ENCODE results near the gene LRRC8A.
"Not testable (repeated sequence)": the region's sequence is repeated elsewhere in the genome, so short reads cannot be mapped to it uniquely, and the experiment has no call there.

Gene LRRC8A

DNA sequence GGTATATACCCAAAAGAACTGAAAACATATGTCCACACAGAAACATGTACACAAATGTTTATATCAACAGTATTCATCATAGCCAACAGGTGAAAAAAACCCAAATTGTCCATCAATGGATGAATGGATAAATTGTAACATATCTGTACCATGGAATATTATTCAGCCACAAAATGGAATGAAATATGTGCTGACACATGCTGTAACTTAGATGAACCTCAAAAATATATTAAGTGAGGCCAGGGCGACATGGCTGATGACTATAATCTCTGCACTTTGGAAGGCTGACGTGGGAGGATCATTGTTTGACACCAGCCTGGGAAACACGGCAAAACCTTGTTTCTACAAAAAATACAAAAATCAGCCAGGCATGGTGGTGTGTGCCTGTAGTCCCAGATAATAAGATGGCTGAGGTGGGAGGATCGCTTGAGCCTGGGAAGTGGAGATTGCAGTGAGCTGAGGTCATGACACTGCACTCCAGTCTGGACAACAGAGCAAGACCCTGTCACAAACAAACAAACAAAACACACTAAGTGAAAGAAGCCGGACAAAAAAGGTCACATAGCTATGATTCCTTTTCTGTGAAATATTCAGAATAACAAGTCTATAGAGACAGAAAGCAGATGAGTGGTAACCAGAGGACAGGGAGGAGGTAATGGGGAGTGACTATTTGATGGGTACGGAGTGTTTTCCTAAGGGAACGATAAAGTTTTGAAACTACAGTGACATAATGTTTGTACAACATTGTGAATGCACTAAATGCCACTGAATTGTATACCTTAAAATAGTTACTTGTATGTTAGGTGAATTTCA lies 11.6 kb upstream of the LRRC8A start:
- no peaks in the 10 kb centered on the region for H3K27me3 ChIP-seq (ENCODE audit: control insufficient read depth, insufficient read depth, low read length, poor library complexity, severe bottlenecking)
- H3K9me3 ChIP-seq (ENCODE audit: control insufficient read depth, low read length), result no peaks in the 10 kb centered on the region
- no peak overlapping the region for H3K4me3 ChIP-seq (ENCODE audit: insufficient read depth, low read depth, low read length)
- H3K27ac ChIP-seq (ENCODE audit: insufficient read depth, low read depth, low read length, poor library complexity, severe bottlenecking), result no peak overlapping the region
- no peaks in the 10 kb centered on the region for H3K4me1 ChIP-seq (ENCODE audit: control insufficient read depth, insufficient read depth, low read length)
- H3K36me3 ChIP-seq (ENCODE audit: control insufficient read depth, insufficient read depth, low read length), result no peaks in the 10 kb centered on the region
- WGBS, 2 experiments, result 93 to 95% methylated on average over 7 of the region's 7 CpGs

DNA sequence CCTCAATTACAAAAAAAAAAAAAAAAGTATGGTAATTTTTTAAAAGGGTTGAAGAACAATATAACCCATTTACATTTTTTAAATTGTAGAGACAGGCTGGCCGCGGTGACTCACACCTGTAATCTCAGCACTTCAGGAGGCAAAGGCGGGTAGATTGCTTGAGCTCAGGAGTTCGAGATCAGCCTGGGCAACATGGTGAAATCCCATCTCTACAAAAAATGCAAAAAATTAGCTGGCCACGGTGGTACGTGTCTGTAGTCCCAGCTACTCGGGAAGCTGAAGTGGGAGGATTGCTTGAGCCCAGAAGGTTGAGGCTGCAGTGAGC lies 11.0 kb upstream of the LRRC8A start:
- not testable (repeated sequence) for H3K9me3 ChIP-seq (ENCODE audit: control insufficient read depth, low read length); H3K4me3 ChIP-seq (ENCODE audit: insufficient read depth, low read depth, low read length); H3K27me3 ChIP-seq (ENCODE audit: control insufficient read depth, insufficient read depth, low read length, poor library complexity, severe bottlenecking); H3K27ac ChIP-seq (ENCODE audit: insufficient read depth, low read depth, low read length, poor library complexity, severe bottlenecking); H3K36me3 ChIP-seq (ENCODE audit: control insufficient read depth, insufficient read depth, low read length); H3K4me1 ChIP-seq (ENCODE audit: control insufficient read depth, insufficient read depth, low read length)
- 88 to 94% methylated on average over 7 of the region's 7 CpGs for WGBS, 2 experiments

DNA sequence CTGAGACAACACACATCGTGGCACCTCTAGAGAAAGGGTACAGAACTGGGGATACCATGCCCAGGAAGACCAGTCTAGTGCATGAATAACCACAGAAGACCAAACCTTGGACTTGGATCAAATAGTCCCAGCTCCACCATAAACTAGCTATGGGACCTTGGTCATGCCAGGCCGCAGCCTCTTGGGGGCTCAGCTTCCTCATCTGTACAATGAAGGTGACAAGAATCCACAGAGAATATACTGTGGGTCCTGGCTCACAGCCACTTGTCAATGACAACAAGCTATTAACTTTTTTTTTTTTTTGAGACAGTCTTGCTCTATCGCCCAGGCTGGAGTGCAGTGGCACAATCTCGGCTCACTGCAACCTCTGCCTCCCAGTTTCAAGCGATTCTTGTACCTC lies 4.1 kb upstream of the LRRC8A start:
- WGBS, 2 experiments, result 92 to 97% methylated on average over 5 of the region's 5 CpGs
- no peaks in the 10 kb centered on the region for H3K27me3 ChIP-seq (ENCODE audit: control insufficient read depth, insufficient read depth, low read length, poor library complexity, severe bottlenecking)
- no peaks in the 10 kb centered on the region for H3K36me3 ChIP-seq (ENCODE audit: control insufficient read depth, insufficient read depth, low read length)
- H3K9me3 ChIP-seq (ENCODE audit: control insufficient read depth, low read length), result no peaks in the 10 kb centered on the region
- H3K4me3 ChIP-seq (ENCODE audit: insufficient read depth, low read depth, low read length), result no peak overlapping the region
- no peaks in the 10 kb centered on the region for H3K4me1 ChIP-seq (ENCODE audit: control insufficient read depth, insufficient read depth, low read length)
- H3K27ac ChIP-seq (ENCODE audit: insufficient read depth, low read depth, low read length, poor library complexity, severe bottlenecking), result no peak overlapping the region

DNA sequence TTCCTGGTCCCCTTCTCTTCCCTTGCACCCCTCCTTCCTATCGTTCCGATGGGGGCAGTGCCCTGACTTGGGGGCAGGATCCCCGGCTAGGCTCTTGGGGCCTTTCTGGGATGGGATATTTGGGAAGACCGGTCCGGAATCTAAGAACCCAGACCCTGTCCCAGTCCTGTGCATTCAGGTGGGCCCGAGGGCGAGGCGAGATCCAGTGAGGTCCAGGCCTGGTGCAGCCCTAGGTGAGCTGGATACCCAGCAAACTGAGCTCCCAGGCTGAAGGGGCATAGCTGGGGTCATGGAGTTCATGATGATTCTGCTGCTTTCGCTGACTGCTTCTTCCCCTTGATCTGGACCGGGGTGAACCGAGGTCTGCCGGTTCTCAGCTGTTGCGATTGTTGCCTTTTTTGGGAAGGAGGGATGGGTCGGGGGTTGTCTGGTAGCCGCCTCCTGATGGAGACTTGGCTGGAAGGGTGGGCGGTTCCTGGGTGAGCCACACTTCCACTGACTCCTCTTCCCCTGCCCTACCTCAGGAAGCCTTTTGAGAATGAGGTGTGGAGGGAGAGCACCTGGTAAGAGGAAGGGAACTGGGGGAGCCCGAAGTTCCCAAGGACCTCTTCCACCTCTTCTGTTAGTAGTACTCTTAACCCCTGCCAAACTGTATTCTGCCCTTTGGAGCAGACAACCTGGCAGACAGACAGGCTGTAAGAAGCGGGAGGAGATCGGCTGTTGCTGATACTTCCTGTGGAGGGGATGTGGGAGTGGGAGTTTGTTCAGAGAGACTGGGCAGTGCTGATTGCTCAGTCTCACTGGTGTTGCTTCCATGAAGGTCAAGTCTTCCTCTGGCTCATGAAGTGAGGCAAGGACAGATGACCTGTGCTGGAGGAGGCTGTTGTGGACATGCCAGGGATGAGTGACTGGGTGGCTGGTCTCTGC lies 1.0 kb downstream of the LRRC8A start:
- H3K27ac ChIP-seq (ENCODE audit: insufficient read depth, low read depth, low read length, poor library complexity, severe bottlenecking), result no peak overlapping the region
- H3K36me3 ChIP-seq (ENCODE audit: control insufficient read depth, insufficient read depth, low read length), result peaks cover 11% of the 10 kb centered on the region
- H3K4me3 ChIP-seq (ENCODE audit: insufficient read depth, low read depth, low read length), result peak overlapping the region; percentile 91
- H3K4me1 ChIP-seq (ENCODE audit: control insufficient read depth, insufficient read depth, low read length), result peaks cover 8% of the 10 kb centered on the region
- no peaks in the 10 kb centered on the region for H3K27me3 ChIP-seq (ENCODE audit: control insufficient read depth, insufficient read depth, low read length, poor library complexity, severe bottlenecking)
- 5 to 7% methylated on average over 19 of the region's 19 CpGs for whole genome bisulfite sequencing, 2 experiments
- H3K9me3 ChIP-seq (ENCODE audit: control insufficient read depth, low read length), result no peaks in the 10 kb centered on the region

DNA sequence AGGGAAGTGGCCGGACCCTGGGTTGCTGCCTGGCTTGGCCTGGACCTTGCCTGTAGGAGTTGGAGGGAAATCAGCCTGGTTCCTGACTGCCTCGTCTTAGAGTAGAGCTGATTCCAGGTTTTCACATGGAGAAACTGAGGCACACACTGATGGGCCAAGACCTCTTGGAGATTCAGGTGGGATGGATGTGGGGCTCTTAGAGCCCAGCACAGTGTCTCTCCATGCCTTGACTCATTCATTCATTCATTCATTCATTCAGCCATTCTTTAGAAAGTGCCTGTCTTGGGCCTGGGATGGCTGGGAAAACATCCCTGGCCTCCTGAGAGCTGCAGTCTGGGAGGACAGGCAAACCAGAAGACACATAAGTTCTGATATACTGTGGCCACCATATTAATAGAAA lies 2.2 kb downstream of the LRRC8A start:
- peaks cover 10% of the 10 kb centered on the region for H3K4me1 ChIP-seq (ENCODE audit: control insufficient read depth, insufficient read depth, low read length)
- H3K27me3 ChIP-seq (ENCODE audit: control insufficient read depth, insufficient read depth, low read length, poor library complexity, severe bottlenecking), result no peaks in the 10 kb centered on the region
- WGBS, 2 experiments, result 96 to 97% methylated on average over 2 of the region's 2 CpGs
- no peak overlapping the region for H3K4me3 ChIP-seq (ENCODE audit: insufficient read depth, low read depth, low read length)
- no peak overlapping the region for H3K27ac ChIP-seq (ENCODE audit: insufficient read depth, low read depth, low read length, poor library complexity, severe bottlenecking)
- H3K36me3 ChIP-seq (ENCODE audit: control insufficient read depth, insufficient read depth, low read length), result peaks cover 13% of the 10 kb centered on the region
- H3K9me3 ChIP-seq (ENCODE audit: control insufficient read depth, low read length), result no peaks in the 10 kb centered on the region

DNA sequence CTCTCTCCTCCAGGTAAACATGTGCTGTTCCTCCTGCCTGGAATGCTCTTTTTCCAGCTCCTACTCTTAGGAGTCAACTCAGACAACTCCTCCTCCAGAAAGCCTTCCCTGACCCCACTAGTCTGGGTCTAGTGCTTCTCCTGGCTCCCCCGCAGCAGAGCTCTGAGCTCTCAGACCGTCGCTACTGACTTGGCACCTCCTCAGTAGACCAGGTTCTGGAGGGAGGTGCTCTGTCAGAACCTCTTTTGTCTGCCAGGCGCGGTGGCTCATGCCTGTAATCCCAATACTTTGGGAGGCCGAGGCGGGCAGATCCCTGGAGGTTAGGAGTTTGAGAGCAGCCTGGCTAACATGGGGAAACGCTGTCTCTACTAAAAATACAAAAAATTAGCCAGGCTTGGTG lies 3.4 kb downstream of the LRRC8A start:
- H3K4me3 ChIP-seq (ENCODE audit: insufficient read depth, low read depth, low read length), result no peak overlapping the region
- WGBS, 2 experiments, result 90 to 92% methylated on average over 8 of the region's 8 CpGs
- H3K36me3 ChIP-seq (ENCODE audit: control insufficient read depth, insufficient read depth, low read length), result peaks cover 13% of the 10 kb centered on the region
- H3K27me3 ChIP-seq (ENCODE audit: control insufficient read depth, insufficient read depth, low read length, poor library complexity, severe bottlenecking), result no peaks in the 10 kb centered on the region
- no peak overlapping the region for H3K27ac ChIP-seq (ENCODE audit: insufficient read depth, low read depth, low read length, poor library complexity, severe bottlenecking)
- no peaks in the 10 kb centered on the region for H3K9me3 ChIP-seq (ENCODE audit: control insufficient read depth, low read length)
- peaks cover 10% of the 10 kb centered on the region for H3K4me1 ChIP-seq (ENCODE audit: control insufficient read depth, insufficient read depth, low read length)

DNA sequence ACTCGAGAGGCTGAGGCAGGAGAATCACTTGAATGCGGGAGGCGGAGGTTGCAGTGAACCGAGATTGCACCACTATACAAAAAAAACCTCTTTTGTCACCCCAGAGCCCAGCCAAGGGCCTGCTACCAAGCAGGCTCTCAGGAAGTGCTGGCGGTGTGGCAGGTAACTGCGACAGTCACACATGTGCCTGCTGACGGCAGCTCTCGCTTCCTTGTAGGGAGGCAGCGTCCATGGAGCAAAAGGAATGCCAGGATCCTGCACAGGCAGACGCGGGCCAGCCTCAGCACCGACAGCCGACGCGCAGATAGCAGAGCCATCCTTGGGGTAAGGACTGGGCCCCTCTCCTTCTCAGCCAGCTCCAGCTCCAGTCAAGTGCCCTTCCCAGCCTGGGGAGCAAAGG lies 3.9 kb downstream of the LRRC8A start:
- Histone ChIP-seq H3K27me3 (ENCODE audit: control insufficient read depth, insufficient read depth, low read length, poor library complexity, severe bottlenecking) (no peaks in the 10 kb centered on the region), H3K4me1 (ENCODE audit: control insufficient read depth, insufficient read depth, low read length) (peaks cover 10% of the 10 kb centered on the region), H3K27ac (ENCODE audit: insufficient read depth, low read depth, low read length, poor library complexity, severe bottlenecking) (no peak overlapping the region), H3K4me3 (ENCODE audit: insufficient read depth, low read depth, low read length) (no peak overlapping the region), H3K9me3 (ENCODE audit: control insufficient read depth, low read length) (no peaks in the 10 kb centered on the region), H3K36me3 (ENCODE audit: control insufficient read depth, insufficient read depth, low read length) (peaks cover 13% of the 10 kb centered on the region)
- WGBS, 2 experiments, result 94 to 95% methylated on average over 15 of the region's 15 CpGs

DNA sequence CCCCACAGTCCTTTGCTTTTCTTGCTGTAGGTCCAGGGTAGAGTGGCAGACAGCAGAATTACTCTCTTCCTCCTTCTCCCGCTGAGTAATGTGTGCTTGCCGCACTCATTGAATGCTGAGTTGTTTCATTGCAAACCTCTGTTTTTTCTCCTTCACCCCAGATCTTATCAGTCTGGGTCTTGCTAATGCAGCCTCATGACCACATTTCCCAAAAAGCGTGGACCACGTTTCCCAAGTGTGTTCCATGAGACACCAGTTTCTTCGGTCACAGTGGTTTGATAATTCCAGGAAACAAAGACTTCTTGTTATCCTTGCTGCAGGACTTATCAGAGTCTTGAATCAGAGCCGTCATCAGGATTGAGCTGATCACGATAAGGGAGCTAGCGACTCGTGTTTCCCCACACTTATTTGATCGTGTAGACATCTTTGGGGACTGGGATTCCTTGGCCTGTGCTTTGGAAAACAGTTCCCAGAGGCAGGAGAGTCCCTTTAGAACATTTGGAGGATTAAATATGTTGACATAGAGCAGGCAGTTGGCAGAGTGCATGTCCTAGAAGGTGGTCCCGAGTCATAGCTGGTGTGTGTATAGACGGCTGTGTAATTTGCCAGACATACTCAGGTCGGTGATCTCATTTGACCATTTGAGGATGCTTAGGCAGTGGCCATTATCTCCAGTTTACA lies 4.4 kb downstream of the LRRC8A start:
- peaks cover 10% of the 10 kb centered on the region for H3K4me1 ChIP-seq (ENCODE audit: control insufficient read depth, insufficient read depth, low read length)
- peaks cover 13% of the 10 kb centered on the region for H3K36me3 ChIP-seq (ENCODE audit: control insufficient read depth, insufficient read depth, low read length)
- no peak overlapping the region for H3K27ac ChIP-seq (ENCODE audit: insufficient read depth, low read depth, low read length, poor library complexity, severe bottlenecking)
- H3K27me3 ChIP-seq (ENCODE audit: control insufficient read depth, insufficient read depth, low read length, poor library complexity, severe bottlenecking), result no peaks in the 10 kb centered on the region
- no peak overlapping the region for H3K4me3 ChIP-seq (ENCODE audit: insufficient read depth, low read depth, low read length)
- no peaks in the 10 kb centered on the region for H3K9me3 ChIP-seq (ENCODE audit: control insufficient read depth, low read length)
- WGBS, 2 experiments, result 95 to 96% methylated on average over 13 of the region's 13 CpGs

DNA sequence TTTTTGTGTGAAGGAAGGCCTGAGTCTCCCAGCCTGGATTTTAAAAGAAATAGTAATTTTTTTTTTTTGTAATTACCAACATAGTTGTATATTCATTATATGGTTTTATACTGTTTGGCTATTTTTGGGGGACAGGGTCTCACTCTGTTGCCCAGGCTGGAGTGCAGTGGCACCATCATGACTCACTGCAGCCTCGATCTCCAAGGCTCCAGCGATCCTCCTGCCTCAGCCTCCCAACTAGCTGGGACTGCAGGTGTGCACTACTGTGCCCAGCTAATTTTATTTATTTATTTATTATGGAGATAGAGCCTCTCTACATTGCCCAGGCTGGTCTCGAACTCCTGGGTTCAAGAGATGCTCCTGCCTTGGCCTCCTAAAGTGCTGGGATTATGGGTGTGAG lies 5.1 kb downstream of the LRRC8A start:
- WGBS, 2 experiments, result 97 to 100% methylated on average over 3 of the region's 3 CpGs
- Histone ChIP-seq H3K27me3 (ENCODE audit: control insufficient read depth, insufficient read depth, low read length, poor library complexity, severe bottlenecking) (no peaks in the 10 kb centered on the region), H3K9me3 (ENCODE audit: control insufficient read depth, low read length) (no peaks in the 10 kb centered on the region), H3K27ac (ENCODE audit: insufficient read depth, low read depth, low read length, poor library complexity, severe bottlenecking) (no peak overlapping the region), H3K4me1 (ENCODE audit: control insufficient read depth, insufficient read depth, low read length) (peaks cover 10% of the 10 kb centered on the region), H3K36me3 (ENCODE audit: control insufficient read depth, insufficient read depth, low read length) (peaks cover 19% of the 10 kb centered on the region), H3K4me3 (ENCODE audit: insufficient read depth, low read depth, low read length) (no peak overlapping the region)

DNA sequence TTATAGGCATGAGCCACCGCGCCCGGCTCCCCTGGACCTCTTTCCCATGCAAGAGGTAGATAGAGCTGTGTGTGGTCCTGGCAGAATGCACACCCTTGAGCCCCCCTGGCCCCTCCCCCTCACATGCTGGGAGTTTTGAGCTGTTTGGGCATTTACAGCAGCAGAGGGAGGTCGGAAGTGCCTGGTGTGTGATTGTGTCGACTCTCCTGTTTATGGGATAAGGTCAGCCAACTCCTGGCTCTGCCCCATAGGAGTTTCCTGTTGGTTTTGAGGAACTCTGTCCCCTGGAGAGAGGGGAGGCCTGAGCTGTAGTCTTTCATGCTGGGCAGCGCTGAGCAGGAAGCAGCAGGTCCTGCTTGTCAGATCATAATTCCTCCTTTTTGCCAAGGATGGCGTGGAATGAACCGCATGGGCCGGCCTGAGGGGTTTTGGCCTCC lies 6.0 kb downstream of the LRRC8A start:
- 21 to 24% methylated on average over 9 of the region's 9 CpGs for WGBS, 2 experiments
- Histone ChIP-seq H3K27me3 (ENCODE audit: control insufficient read depth, insufficient read depth, low read length, poor library complexity, severe bottlenecking) (no peaks in the 10 kb centered on the region), H3K4me1 (ENCODE audit: control insufficient read depth, insufficient read depth, low read length) (peaks cover 9% of the 10 kb centered on the region), H3K36me3 (ENCODE audit: control insufficient read depth, insufficient read depth, low read length) (peaks cover 23% of the 10 kb centered on the region), H3K4me3 (ENCODE audit: insufficient read depth, low read depth, low read length) (no peak overlapping the region), H3K9me3 (ENCODE audit: control insufficient read depth, low read length) (no peaks in the 10 kb centered on the region), H3K27ac (ENCODE audit: insufficient read depth, low read depth, low read length, poor library complexity, severe bottlenecking) (no peak overlapping the region)
